ENCODE data around the gene STXBP6.
"Not testable (repeated sequence)": the region's sequence is repeated elsewhere in the genome, so short reads cannot be mapped to it uniquely, and the experiment has no call there.

STXBP6 gene

DNA sequence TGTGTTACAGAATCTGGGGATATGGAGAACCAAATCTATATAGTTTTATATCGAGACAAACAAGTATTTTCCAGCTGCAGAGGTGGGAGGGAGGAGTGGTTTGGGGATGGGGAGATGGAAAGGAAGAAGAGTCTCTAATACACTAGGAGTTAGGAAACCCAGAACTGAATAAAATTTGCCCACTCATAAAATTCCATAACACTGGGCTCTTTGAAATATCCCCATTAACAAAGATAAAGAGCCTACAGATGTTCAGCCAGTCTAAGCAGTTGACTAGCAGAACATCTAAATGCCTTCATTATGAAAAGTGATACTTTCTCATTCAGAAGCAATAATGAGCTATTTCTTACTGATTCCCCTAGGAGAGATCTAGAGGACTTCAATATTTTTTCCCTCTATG is 264.2 kb downstream of the STXBP6 start:
- DNase-seq = no peak

DNA sequence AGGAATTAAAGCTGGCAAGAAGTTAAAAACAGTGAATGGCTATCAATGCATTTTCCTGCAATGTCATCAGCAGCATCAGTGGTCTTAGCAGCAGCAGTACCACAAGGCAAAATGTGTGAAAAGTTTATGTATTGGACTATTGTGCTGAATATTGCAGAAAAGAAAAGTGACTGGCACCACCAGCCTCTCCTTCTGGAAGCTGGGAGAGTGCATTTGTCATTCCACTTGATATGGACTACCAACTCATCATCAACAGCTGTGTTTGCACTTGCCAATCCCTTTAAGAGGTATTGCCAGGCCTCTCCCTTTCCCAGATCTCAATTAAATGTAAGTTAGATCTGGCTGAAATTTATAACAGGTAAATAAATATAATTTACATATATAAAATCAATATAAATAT is 265.0 kb downstream of the STXBP6 start:
- no peak for DNase-seq

- no peak for DNase-seq
Observed at GRCh38 chr14:24783791-24784190, 266.2 kb downstream of the STXBP6 start.

- no peak for DNase-seq
Observed at GRCh38 chr14:24780281-24780680, 269.7 kb downstream of the STXBP6 start.

DNA sequence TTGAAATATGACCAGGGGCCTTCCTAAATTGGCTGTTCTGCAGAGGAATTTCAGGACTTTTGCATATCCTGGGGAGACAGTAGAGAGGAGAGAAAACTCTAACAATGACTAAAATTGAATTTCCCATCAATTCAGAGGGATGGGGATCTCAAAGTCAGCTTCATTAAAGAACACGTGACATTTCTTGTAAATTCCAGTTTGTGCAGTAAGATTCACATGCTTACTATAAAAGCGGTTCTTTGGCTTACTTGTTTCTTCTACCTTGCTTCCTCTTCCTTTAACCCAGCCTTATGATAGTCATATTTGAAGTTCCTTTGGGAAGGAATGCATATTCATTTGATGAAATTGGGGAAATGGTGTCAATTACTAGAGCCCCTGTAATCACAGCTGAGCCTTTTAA is 272.3 kb downstream of the STXBP6 start:
- DNase-seq = no peak

DNA sequence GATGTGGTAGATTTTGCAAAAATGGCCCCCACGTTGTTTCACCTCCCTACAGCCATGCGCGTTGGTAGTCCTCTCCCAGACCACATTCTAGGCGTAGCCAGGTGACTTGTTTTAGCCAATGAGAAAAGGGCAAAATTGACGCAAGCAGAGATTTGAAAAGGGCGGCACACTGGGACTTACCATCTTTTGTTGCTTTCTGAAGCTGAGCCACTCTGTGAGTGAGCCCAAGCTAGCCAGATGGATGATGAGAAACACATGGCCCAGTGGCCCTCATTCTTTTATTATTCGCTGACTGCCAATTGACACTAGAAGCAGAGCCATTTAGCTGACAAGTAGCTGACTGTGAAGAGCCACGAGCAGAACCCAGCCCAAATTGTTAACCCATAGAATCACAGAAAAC is 274.0 kb downstream of the STXBP6 start:
- no peak for DNase-seq

DNA sequence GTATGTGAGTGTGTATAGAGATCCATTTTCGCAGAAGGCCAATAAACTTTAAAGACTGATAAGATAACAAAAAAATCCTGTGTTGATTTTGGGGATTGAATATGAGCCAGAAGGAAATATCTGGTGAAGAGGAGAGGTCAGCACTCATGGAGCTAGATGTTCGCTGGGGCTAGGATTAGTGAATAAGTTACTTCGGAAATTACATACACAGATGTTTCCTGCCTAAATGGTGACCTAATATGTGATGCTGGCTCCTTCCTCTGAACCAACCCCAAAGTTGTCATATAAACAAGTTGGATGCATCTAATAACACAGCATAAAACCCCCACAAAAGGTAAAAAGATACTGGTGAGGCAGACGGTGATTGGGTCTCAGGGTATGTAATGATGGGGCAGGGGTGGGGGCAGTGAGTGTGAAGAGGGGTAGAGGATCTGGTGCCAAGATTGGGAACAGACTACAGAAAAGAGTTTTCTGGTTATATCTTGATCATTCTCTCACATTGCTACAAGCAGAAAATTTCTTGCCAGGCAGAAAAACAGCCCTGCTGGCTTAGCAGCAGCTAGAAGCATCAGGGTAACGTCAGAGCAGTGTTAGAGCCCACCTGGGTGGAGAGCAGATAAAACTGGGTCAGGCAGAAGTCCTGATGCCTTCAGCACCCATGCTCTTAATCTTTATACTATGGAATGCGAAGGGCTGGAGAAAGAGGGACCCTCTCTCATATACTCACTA is 275.6 kb downstream of the STXBP6 start:
- DNase-seq = no peak

GRCh38 chr14:24773564-24773963 is 276.4 kb downstream of the STXBP6 start:
- DNase-seq = not testable (repeated sequence)

DNA sequence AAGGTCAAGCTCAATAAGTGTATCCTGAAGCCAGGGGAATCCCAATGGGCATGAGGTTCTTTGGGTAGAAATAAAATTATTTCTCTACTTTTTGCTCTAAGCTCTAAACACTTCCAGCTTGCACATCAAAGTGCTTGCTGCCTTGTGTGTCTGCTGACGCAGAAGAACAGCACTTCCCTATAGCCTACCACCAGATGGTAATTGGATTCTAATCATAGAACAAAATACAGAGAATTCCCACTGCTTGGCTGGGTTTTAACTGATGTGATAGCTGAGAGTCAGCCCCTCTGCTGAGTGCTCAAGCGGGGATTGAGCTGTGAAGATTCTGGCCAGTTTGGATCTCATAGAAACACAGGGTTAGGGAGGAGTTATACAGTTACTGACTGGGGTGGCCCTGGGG is 283.5 kb downstream of the STXBP6 start:
- no peak for DNase-seq

DNA sequence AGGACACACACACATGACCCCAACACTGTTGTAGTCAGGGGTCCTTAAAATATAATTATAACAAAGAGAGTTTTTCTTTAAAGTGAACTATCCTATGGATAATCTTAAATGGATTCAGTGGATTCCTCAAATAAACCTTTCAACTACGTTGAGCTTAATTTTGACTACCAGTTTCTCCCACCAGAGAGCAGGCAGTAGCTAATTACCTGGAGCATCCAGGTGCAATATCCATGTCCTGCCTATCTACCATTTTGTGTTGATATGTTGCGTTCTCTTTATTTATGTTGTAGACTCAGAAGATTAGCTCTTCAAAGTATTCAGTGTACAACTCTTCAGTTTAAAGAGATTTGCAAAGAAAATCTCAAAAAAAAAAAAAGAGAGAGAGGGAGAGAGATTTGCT is 288.8 kb downstream of the STXBP6 start:
- DNase-seq = no peak

Data from left hindlimb (tissue), 1 donor.